HG03139 (cell line): ENCODE results near the gene NR4A3.

Experiments
- ATAC-seq: cut with Tn5 transposase; IDR thresholded peaks from one replicate; pipeline ENCODE4 v1.9.1; 2021; ENCODE audit not compliant: unreplicated experiment

The NR4A3 gene

GRCh38 chr9:99813739-99814138, 7.9 kb upstream of the NR4A3 start:
- no peak for ATAC-seq

- ATAC-seq = no peak
Measured at GRCh38 chr9:99814359-99814758, 7.3 kb upstream of the NR4A3 start.

- ATAC-seq = no peak
Measured at GRCh38 chr9:99816392-99816791, 5.3 kb upstream of the NR4A3 start.

- ATAC-seq = no peak
Measured at GRCh38 chr9:99818500-99818899, 3.2 kb upstream of the NR4A3 start.

- peak; percentile 44 for ATAC-seq
Measured at GRCh38 chr9:99819123-99819855, 2.4 kb upstream of the NR4A3 start.

GRCh38 chr9:99819856-99820684, 1.6 kb upstream of the NR4A3 start:
- peak; percentile 37 for ATAC-seq

- ATAC-seq = no peak
Measured at GRCh38 chr9:99820685-99821395, 845 bp upstream of the NR4A3 start.

GRCh38 chr9:99822109-99822805, 572 bp downstream of the NR4A3 start:
- no peak for ATAC-seq

- no peak for ATAC-seq
Measured at GRCh38 chr9:99822806-99823591, 1.3 kb downstream of the NR4A3 start.

GRCh38 chr9:99823681-99824377, 2.1 kb downstream of the NR4A3 start:
- no peak for ATAC-seq

- no peak for ATAC-seq
Measured at GRCh38 chr9:99824378-99825171, 2.9 kb downstream of the NR4A3 start.

GRCh38 chr9:99825172-99826046, 3.7 kb downstream of the NR4A3 start:
- no peak for ATAC-seq

GRCh38 chr9:99826579-99826978, 4.9 kb downstream of the NR4A3 start:
- ATAC-seq = no peak

- ATAC-seq = no peak
Measured at GRCh38 chr9:99827244-99827643, 5.6 kb downstream of the NR4A3 start.

- ATAC-seq = no peak
Measured at GRCh38 chr9:99828054-99828416, 6.3 kb downstream of the NR4A3 start.

- no peak for ATAC-seq
Measured at GRCh38 chr9:99828417-99829176, 6.9 kb downstream of the NR4A3 start.

GRCh38 chr9:99831857-99832557, 10.3 kb downstream of the NR4A3 start:
- no peak for ATAC-seq
